MM.1S (cell line): Measurements from ENCODE around the gene GPR107.

Source experiments
- DNase-seq: peaks from one replicate; pipeline ENCODE4 v3.0.0-alpha.2; 2015
- H2AFZ ChIP-seq: fragments of 300-600 bp; sonication (generic); 2 replicates; pipeline ENCODE4 v1.6.0; 2016; ENCODE audit warnings: antibody characterized with exemption, low read length
- H3F3A ChIP-seq: fragments of 300-600 bp; sonication (generic); 2 replicates; pipeline ENCODE4 v1.6.1; 2016; ENCODE audit warnings: mild to moderate bottlenecking, antibody characterized with exemption, low read length, moderate library complexity, mixed read lengths; ENCODE audit not compliant: insufficient read depth
- H3K27ac ChIP-seq: fragments of 300-600 bp; sonication (generic); 2 replicates; pipeline ENCODE4 v1.5.1; 2016; ENCODE audit warnings: mild to moderate bottlenecking, low read length
- H3K27me3 ChIP-seq: fragments of 300-600 bp; sonication (generic); replicated peaks from 2 replicates; pipeline ENCODE4 v1.6.0; 2016; ENCODE audit warnings: low read length; ENCODE audit not compliant: insufficient read depth
- H3K36me3 ChIP-seq: fragments of 300-600 bp; sonication (generic); replicated peaks from 2 replicates; pipeline ENCODE4 v1.6.1; 2016; ENCODE audit warnings: mild to moderate bottlenecking, low read length, mixed read lengths; ENCODE audit not compliant: insufficient read depth
- H3K4me1 ChIP-seq: fragments of 300-600 bp; sonication (generic); 2 replicates; pipeline ENCODE4 v1.6.1; 2016; ENCODE audit warnings: low read length, mixed read lengths
- H3K4me2 ChIP-seq: fragments of 300-600 bp; sonication (generic); 2 replicates; pipeline ENCODE4 v1.6.0; 2016; ENCODE audit warnings: low read depth, low read length
- H3K4me3 ChIP-seq: fragments of 300-600 bp; sonication (generic); 2 replicates; pipeline ENCODE4 v1.5.1; 2016; ENCODE audit warnings: low read length, mixed read lengths
- H3K79me2 ChIP-seq: fragments of 300-600 bp; sonication (generic); 2 replicates; pipeline ENCODE4 v1.6.1; 2016; ENCODE audit warnings: mixed run types, low read length, mixed read lengths
- H3K9ac ChIP-seq: fragments of 300-600 bp; sonication (generic); 2 replicates; pipeline ENCODE4 v1.6.1; 2016; ENCODE audit warnings: low read length, mixed read lengths
- H3K9me2 ChIP-seq: fragments of 300-600 bp; sonication (generic); replicated peaks from 2 replicates; pipeline ENCODE4 v1.6.1; 2016; ENCODE audit warnings: mild to moderate bottlenecking, low read length, mixed read lengths; ENCODE audit not compliant: insufficient read depth
- H3K9me3 ChIP-seq: fragments of 300-600 bp; sonication (generic); replicated peaks from 2 replicates; pipeline ENCODE4 v1.6.1; 2016; ENCODE audit warnings: mild to moderate bottlenecking, low read length, mixed read lengths; ENCODE audit not compliant: insufficient read depth
- H4K20me1 ChIP-seq: fragments of 300-600 bp; sonication (generic); 2 replicates; pipeline ENCODE4 v1.6.1; 2016; ENCODE audit warnings: mild to moderate bottlenecking, low read length, moderate library complexity, mixed read lengths; ENCODE audit not compliant: insufficient read depth
- EZH2 ChIP-seq: fragments of 300-600 bp; sonication (generic); optimal IDR thresholded peaks from 2 replicates; pipeline ENCODE3; 2017; ENCODE audit warnings: low read depth, mild to moderate bottlenecking, antibody characterized with exemption, low read length, mixed read lengths
- EZH2phosphoT487 ChIP-seq: fragments of 300-600 bp; sonication (generic); IDR thresholded peaks from 2 replicates; pipeline ENCODE4 v1.6.1; 2018; ENCODE audit warnings: antibody characterized with exemption, low read length
- TF ChIP-seq, protein P1 (sequence below): fragments of 300-600 bp; sonication (generic); IDR thresholded peaks from 2 replicates; pipeline ENCODE4 v1.5.1; 2016; ENCODE audit warnings: antibody characterized with exemption, low read length, mixed read lengths

The GPR107 gene

DNA sequence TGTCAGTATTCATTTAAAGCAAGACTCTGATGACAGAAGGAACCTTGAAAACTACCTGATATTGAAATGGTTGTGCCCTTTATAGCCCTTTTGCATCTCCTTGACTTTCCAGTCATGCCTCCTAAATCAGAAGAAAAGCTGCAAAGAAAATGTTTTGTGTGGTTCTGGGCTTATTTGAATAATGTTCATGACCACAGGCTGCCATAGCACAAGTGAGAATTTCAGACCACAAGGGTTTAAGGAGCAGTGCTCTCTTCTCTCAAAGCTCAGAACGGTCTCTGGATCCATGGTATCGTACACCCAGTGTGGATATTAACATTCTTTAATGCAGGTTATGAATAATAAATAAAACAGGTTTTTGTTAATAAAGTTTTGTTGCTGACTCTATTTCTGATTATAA is 54.2 kb downstream of the GPR107 start:
- H3K36me3 ChIP-seq: no peaks in the 10 kb centered on the region
- no peaks in the 10 kb centered on the region for H3K4me1 ChIP-seq
- H3K27me3 ChIP-seq: no peaks in the 10 kb centered on the region
- no peaks in the 10 kb centered on the region for H3F3A ChIP-seq
- H3K9me2 ChIP-seq: no peaks in the 10 kb centered on the region
- no peak overlapping the region for H3K27ac ChIP-seq
- no peaks in the 10 kb centered on the region for H3K9me3 ChIP-seq
- H3K4me2 ChIP-seq: no peak overlapping the region
- TF ChIP-seq EZH2 (no peak), EZH2phosphoT487 (no peak)
- TF ChIP-seq, protein P1, sequence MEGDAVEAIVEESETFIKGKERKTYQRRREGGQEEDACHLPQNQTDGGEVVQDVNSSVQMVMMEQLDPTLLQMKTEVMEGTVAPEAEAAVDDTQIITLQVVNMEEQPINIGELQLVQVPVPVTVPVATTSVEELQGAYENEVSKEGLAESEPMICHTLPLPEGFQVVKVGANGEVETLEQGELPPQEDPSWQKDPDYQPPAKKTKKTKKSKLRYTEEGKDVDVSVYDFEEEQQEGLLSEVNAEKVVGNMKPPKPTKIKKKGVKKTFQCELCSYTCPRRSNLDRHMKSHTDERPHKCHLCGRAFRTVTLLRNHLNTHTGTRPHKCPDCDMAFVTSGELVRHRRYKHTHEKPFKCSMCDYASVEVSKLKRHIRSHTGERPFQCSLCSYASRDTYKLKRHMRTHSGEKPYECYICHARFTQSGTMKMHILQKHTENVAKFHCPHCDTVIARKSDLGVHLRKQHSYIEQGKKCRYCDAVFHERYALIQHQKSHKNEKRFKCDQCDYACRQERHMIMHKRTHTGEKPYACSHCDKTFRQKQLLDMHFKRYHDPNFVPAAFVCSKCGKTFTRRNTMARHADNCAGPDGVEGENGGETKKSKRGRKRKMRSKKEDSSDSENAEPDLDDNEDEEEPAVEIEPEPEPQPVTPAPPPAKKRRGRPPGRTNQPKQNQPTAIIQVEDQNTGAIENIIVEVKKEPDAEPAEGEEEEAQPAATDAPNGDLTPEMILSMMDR: no peak
- DNase-seq: no peak
- no peak overlapping the region for H3K4me3 ChIP-seq
- H4K20me1 ChIP-seq: no peaks in the 10 kb centered on the region
- no peaks in the 10 kb centered on the region for H3K79me2 ChIP-seq
- H2AFZ ChIP-seq: no peak overlapping the region
- no peak overlapping the region for H3K9ac ChIP-seq

DNA sequence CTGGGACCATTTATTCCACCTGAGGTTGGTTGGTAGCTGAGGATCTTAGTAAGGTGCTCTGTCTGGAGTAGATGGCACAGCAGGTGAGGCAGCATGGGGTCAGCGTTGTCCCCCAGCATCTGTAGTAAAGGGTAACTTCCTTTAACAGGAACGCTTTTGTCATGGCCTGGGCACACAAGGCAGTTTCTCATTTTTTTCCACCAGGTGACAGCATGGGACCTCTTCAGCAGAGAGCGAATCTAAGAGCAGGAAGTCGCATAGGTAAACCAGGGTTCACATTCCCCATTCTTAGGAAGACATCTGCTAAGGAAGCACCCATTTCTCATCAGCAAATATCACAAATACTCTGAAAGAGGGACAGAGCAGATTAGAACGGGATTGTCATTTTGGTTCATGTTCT is 56.5 kb downstream of the GPR107 start:
- Histone ChIP-seq H3K9ac (no peak overlapping the region), H3K36me3 (no peaks in the 10 kb centered on the region), H3K27me3 (no peaks in the 10 kb centered on the region), H3K4me1 (no peaks in the 10 kb centered on the region), H3K27ac (no peak overlapping the region), H3F3A (no peaks in the 10 kb centered on the region), H4K20me1 (no peaks in the 10 kb centered on the region), H3K4me2 (no peak overlapping the region), H3K9me2 (no peaks in the 10 kb centered on the region), H3K9me3 (no peaks in the 10 kb centered on the region), H2AFZ (no peak overlapping the region), H3K79me2 (no peaks in the 10 kb centered on the region), H3K4me3 (no peak overlapping the region)
- no peak for DNase-seq
- TF ChIP-seq EZH2phosphoT487 (no peak), EZH2 (no peak)
- TF ChIP-seq, protein P1: no peak

DNA sequence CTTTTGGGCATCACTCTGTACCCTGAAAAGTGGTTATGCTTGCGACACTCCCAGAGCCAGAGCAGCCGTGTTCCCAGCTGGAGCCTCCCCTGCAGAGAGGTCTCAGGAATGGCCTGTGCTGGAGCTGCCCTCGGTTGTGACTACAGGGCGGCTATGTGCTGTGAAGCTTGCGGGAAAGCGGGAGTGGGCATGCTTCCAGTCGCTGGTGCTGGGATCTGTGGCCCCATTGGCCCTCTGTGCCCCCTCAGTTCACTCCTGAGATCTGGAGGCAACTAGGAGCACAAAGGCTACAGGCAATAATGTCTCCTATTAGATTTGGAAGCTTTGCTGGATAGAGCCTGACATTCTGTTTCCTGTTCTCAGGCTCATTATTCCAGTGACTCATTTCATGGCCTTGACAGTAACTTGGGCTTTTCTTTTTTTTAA is 56.9 kb downstream of the GPR107 start:
- H3K4me3 ChIP-seq: no peak overlapping the region
- H3K9ac ChIP-seq: no peak overlapping the region
- no peak overlapping the region for H3K27ac ChIP-seq
- no peaks in the 10 kb centered on the region for H4K20me1 ChIP-seq
- H3K9me2 ChIP-seq: no peaks in the 10 kb centered on the region
- no peak overlapping the region for H2AFZ ChIP-seq
- H3K79me2 ChIP-seq: no peaks in the 10 kb centered on the region
- TF ChIP-seq EZH2 (no peak), EZH2phosphoT487 (no peak)
- TF ChIP-seq, protein P1: no peak
- H3F3A ChIP-seq: no peaks in the 10 kb centered on the region
- no peaks in the 10 kb centered on the region for H3K27me3 ChIP-seq
- no peak overlapping the region for H3K4me2 ChIP-seq
- no peaks in the 10 kb centered on the region for H3K36me3 ChIP-seq
- no peaks in the 10 kb centered on the region for H3K4me1 ChIP-seq
- no peaks in the 10 kb centered on the region for H3K9me3 ChIP-seq
- DNase-seq: no peak
